Motor neuron (in vitro differentiated cells): ENCODE measurements around the gene ARID3A. TPM values are rescaled to one million over a fixed set of nuclear protein-coding genes. Genes with fewer than 3 reads are reported as not detected.

Source experiments
- ATAC-seq, 8 experiments: fragments of 200-7000 bp; cut with Tn5 transposase; replicated peaks in 6 of 8; 2 replicates each; pipeline ENCODE4 v1.8.0; 2021; ENCODE audit warnings: mild to moderate bottlenecking in 8 of 8, moderate library complexity in 8 of 8
- H3K27ac ChIP-seq, 2 donors: fragments of 250-450 bp; sonication (Bioruptor Pico); 2 replicates each; pipeline ENCODE4 v1.9.0; 2021; ENCODE audit warnings: antibody characterized with exemption in 2 of 2, mild to moderate bottlenecking in 2 of 2, moderate library complexity in 1 of 2
- H3K4me1 ChIP-seq, 2 donors: fragments of 250-450 bp; sonication (Bioruptor Pico); replicated peaks in 1 of 2; 2 replicates each; pipeline ENCODE4 v1.6.1; 2021; ENCODE audit warnings: antibody characterized with exemption in 2 of 2, mild to moderate bottlenecking in 2 of 2, moderate library complexity in 1 of 2
- H3K4me3 ChIP-seq, 5 donors: fragments of 250-450 bp; sonication (Bioruptor Pico); 2 replicates each; pipeline ENCODE4 v1.9.0; 2021; ENCODE audit warnings: antibody characterized with exemption in 5 of 5, mild to moderate bottlenecking in 5 of 5, moderate library complexity in 4 of 5
- WGBS, 10 experiments: fragments of 450-650 bp; shearing (Covaris generic); methylation state at CpG; one replicate each; pipeline ENCODE4 v1.0.0; 2022; 5-methylcytosine and 5-hydroxymethylcytosine counted together
- in situ Hi-C, 9 experiments: fragments of 400-800 bp; cut with MboI; loops; one replicate each; pipeline ENCODE4 v1.15.0; 2021; ENCODE audit warnings: low sequenced_read_pairs in 9 of 9, low pct_unique_long_range_greater_than_20kb in 2 of 9; ENCODE audit not compliant: unreplicated experiment in 9 of 9
- total RNA-seq, 8 experiments: library from RNA; unstranded; fragments of 300-600 nt; gene quantifications; 2 replicates each; pipeline versions ENCODE4 v1.2.3 to v1.2.4, GENCODE V29; 2022

The ARID3A gene
- total RNA-seq, 8 experiments from 2014 or later: 5.8 to 22.6 (median 10.3) TPM

- no peaks in the 10 kb centered on the region for H3K4me1 ChIP-seq
- in situ Hi-C loops: no loop called here
- no peak overlapping the region for H3K27ac ChIP-seq
- H3K4me3 ChIP-seq: no peak overlapping the region
- WGBS, 10 experiments: 91 to 100% (median 94%) methylated on average over 1 to 8 of the region's 64 CpGs; no CpG with 5 or more reads in 7 of the 10 experiments
- peak in 3 of 8 experiments; percentile 16 to 67 (median 18) for ATAC-seq
Observed at GRCh38 chr19:940591-941291, 14.9 kb downstream of the ARID3A start.

DNA sequence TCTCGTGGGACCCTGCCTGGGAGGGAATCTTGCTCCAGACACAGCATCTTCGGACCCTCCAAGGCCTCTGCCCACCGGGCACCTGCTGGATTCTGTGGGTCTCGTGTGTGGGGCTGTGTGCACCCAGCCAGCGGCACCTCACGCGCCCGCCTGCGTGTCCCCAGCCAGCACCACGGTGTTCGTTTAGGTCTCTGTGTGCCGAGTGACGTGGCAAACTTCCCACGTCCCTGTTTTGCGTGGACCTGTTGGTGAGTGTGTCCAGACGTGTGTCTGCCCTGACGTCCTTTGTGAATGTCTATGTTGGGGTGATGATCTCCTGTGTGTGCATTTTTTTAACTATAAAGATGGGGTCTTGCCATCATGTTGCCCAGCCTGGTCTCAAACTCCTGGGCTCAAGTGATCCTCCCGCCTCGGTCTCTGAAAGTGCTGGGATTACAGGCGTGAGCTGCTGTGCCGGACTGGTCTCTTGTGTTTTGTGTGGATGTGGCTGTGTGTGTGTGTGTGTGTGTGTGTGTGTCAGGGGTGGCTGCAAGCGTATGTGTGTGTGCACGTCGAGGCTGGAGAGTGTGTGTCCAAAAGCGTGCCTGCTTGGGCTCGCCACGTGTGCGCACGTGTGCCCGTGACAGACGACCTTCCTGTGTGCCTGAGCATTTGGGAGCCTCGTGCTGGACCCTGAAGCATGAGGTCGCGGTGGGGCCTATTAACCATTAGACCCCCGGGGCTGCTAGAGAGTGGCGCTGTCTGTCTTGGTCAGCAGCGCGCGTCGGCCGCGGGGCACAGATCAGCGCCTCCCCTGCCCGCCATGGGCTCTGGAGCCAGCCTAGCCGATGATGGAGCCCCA lies 15.7 kb downstream of the ARID3A start:
- Histone ChIP-seq H3K27ac (no peak overlapping the region), H3K4me1 (no peaks in the 10 kb centered on the region), H3K4me3 (no peak overlapping the region)
- WGBS, 10 experiments: 56 to 94% (median 85%) methylated on average over 1 to 8 of the region's 45 CpGs; no CpG with 5 or more reads in 3 of the 10 experiments
- no peak for ATAC-seq
- in situ Hi-C loops: no loop called here

GRCh38 chr19:942133-942645 lies 16.4 kb downstream of the ARID3A start:
- H3K4me1 ChIP-seq: no peaks in the 10 kb centered on the region
- in situ Hi-C loops: no loop called here
- no peak overlapping the region for H3K27ac ChIP-seq
- H3K4me3 ChIP-seq: no peak overlapping the region
- WGBS, 10 experiments: 75 to 100% (median 94%) methylated on average over 3 to 10 of the region's 32 CpGs; no CpG with 5 or more reads in 7 of the 10 experiments
- ATAC-seq: no peak

DNA sequence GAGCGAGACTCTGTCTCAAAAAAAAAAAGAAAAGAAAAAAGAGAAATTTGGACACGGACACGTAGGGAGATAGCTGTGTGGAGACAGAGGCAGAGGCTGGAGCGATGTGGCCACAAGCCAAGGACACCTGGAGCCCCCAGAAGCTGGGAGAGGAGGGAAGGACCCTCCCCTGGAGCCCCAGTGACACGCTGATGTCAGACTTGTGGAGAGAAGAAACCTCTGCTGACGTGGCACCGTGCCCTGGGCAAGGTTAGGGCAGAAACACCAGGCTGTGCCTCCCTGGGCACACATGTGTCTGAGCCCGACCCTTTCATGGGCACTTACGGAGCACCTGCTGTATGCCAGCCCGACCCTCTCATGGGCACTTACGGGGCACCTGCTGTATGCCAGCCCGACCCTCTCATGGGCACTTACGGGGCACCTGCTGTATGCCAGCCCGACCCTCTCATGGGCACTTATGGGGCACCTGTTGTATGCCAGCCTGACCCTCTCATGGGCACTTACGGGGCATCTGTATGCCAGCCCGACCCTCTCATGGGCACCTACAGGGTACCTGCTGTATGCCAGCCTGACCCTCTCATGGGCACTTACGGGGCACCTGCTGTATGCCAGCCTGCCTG lies 17.8 kb downstream of the ARID3A start:
- WGBS, 10 experiments: 82 to 100% (median 100%) methylated on average over 1 to 3 of the region's 17 CpGs; no CpG with 5 or more reads in 4 of the 10 experiments
- in situ Hi-C loops: no loop called here
- no peak overlapping the region for H3K4me3 ChIP-seq
- ATAC-seq: no peak
- H3K4me1 ChIP-seq: no peaks in the 10 kb centered on the region
- no peak overlapping the region for H3K27ac ChIP-seq

DNA sequence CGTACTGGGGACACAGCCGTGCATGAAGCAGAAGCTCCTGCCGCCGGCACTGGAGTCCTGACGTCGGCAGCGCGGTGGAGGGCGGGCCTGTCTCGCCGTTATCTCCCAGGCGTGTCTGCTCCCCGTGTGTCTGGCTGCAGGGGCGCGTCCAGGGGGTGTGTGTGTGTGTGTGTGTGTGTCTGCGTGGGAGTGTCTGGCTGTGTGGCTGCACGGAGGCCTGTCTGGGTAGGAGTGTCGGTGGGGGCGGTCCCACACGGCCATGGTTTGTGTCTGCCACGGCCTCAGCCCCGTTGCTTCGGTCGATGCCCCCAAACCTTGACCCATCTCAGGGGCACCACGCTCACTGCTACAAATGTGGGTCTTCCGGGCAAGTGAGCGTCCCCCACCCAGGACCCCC lies 18.3 kb downstream of the ARID3A start:
- peak in 2 of 8 experiments; percentile 35 to 76 for ATAC-seq
- no peak overlapping the region for H3K27ac ChIP-seq
- in situ Hi-C loops: no loop called here
- WGBS, 10 experiments: 87 to 100% methylated on average over 1 to 7 of the region's 27 CpGs; no CpG with 5 or more reads in 8 of the 10 experiments
- no peaks in the 10 kb centered on the region for H3K4me1 ChIP-seq
- no peak overlapping the region for H3K4me3 ChIP-seq

- peak in 2 of 8 experiments; percentile 39 to 44 for ATAC-seq
- no peak overlapping the region for H3K4me3 ChIP-seq
- no peaks in the 10 kb centered on the region for H3K4me1 ChIP-seq
- no peak overlapping the region for H3K27ac ChIP-seq
- WGBS, 10 experiments: 43 to 100% (median 69%) methylated on average over 1 to 5 of the region's 22 CpGs; no CpG with 5 or more reads in 6 of the 10 experiments
- in situ Hi-C loops: no loop called here
Observed at GRCh38 chr19:944663-945241, 18.9 kb downstream of the ARID3A start.

DNA sequence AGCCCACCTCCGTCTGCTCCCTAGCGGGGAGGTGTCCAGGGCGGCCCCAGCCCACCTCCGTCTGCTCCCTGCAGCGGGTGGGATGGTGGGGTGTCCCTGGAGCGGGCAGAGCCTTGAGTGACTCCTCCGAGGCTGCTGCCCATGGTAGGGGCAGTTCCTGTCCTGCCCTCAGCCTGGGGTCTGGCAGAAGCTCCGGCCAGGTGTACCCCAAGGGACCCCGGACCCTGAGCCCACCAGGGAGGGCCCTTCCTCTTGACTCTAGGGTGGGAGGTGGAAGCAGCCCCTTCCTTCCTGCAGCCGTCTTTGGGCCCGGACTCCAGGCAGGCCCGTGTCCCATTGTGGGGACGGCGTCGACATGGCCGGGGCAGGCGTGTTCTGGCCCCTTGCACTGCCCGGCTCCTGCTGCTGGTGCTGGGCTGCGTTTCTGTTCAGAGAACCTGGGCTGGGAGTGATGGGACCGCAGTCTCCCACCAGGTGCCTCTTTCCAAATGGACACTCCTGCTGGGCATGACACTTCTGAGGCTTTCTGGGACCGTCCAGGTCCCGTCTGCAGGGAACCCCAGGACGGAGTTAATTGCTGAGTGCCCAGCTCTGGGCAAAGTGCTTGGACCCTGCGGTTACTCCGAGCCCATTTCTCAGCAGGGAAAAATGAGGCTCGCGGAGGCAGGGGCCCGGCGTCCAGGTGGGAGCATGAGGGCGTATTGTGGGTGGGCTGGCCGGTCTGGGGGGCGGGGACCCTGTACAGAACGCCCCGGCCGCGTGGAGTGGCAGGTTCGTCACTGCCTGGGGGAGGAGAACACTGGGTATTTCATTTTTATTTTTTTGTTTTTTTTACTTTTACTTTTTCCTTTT lies 19.8 kb downstream of the ARID3A start:
- no peak overlapping the region for H3K27ac ChIP-seq
- 88 to 100% (median 89%) methylated on average over 1 to 13 of the region's 37 CpGs; no CpG with 5 or more reads in 5 of the 10 experiments for WGBS, 10 experiments
- ATAC-seq: peak in 1 of 8 experiments; percentile 14
- H3K4me1 ChIP-seq: no peaks in the 10 kb centered on the region
- H3K4me3 ChIP-seq: no peak overlapping the region
- in situ Hi-C loops: no loop called here

- Histone ChIP-seq H3K4me3 (no peak overlapping the region), H3K4me1 (no peaks in the 10 kb centered on the region), H3K27ac (no peak overlapping the region)
- in situ Hi-C loops: no loop called here
- WGBS, 10 experiments: 86 to 100% (median 99%) methylated on average over 1 to 7 of the region's 30 CpGs; no CpG with 5 or more reads in 6 of the 10 experiments
- no peak for ATAC-seq
Observed at GRCh38 chr19:947090-947706, 21.4 kb downstream of the ARID3A start.

DNA sequence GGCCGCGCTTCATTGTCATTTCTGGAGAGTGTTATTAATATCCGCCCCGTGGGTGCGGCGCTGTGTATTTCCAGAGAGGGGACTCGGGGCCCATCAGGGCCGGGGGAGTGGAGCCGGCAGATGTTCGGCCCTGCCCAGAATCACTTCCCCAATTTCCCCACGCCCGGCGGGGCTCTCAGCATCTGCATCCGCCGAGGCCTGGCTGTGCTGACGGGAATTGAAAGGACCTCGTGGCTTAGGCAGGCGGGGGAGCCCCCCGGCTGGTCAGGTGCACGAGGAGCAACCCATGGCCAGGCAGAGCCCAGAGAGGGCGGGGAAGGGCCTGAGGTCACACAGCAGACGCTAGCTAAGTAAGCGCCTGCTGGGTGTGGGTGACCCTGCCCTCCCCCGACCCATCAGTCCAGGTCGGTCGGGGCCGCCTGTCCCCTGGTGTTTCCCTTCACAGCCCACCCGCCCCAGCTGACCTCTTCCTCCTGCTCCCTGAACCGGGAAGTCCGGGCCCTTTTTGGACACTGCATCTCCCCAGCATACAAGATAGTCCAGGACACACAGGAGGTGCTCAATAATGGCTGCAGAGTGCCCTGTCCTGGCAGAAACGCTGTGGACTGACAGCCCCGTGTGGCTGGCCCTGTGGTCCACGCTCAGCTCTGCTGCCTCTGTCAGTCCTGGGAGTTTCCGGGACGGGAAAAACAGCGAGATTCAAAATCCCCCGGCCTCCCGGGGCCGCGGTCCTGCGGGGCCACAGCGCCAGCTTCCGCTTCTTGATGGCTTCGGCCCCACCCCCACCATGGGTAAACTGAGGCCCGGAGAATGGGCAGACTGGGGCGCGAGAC lies 22.1 kb downstream of the ARID3A start:
- H3K4me1 ChIP-seq: peaks cover 5 to 6% of the 10 kb centered on the region in 2 donors
- H3K27ac ChIP-seq: no peak overlapping the region
- in situ Hi-C loops: no loop called here
- 95% methylated on average over 4 to 12 of the region's 47 CpGs; no CpG with 5 or more reads in 8 of the 10 experiments for WGBS, 10 experiments
- H3K4me3 ChIP-seq: no peak overlapping the region
- no peak for ATAC-seq

DNA sequence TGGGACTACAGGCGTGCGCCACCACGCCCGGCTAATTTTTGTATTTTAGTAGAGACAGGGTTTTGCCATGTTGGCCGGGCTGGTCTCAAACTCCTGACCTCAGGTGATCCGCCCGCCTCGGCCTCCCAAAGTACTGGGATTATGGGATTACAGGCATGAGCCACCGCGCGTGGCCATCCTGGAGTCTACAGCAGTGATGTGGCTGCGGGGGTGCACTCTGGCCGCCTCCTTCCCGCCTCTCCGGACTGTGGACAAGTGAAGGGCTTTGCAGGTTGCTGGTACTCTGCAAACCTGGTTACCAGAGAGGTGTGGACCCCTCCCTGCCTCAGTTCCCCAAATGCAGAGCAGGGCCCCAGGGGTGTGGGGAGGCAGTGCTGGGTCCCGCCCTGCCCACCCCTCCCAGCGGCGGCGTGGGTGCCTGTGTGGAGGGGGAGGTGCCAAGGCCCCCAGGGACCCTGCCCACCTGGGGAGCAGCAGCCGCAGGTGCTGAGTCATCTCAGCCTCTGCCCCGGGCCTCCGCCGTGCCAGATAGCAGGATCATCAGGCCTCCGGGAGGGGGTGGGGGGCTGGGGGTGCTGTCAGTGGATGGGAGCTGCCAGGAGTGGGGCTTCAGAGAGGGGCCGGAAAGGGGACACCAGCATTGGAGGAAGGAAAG lies 23.1 kb downstream of the ARID3A start:
- WGBS, 10 experiments: 60 to 100% (median 100%) methylated on average over 1 to 2 of the region's 25 CpGs; no CpG with 5 or more reads in 5 of the 10 experiments
- in situ Hi-C loops: no loop called here
- H3K4me3 ChIP-seq: no peak overlapping the region
- no peak for ATAC-seq
- peaks cover 13 to 17% of the 10 kb centered on the region in 2 donors for H3K4me1 ChIP-seq
- H3K27ac ChIP-seq: no peak overlapping the region
